Stimulated activated CD8-positive, alpha-beta memory T cell treated with anti-CD3 and anti-CD28 coated beads, Interleukin-7, amount 100 ng/mL, for 24 hours (primary cell): Measurements from ENCODE around the gene MED15.
"Not testable (repeated sequence)": the region's sequence is repeated elsewhere in the genome, so short reads cannot be mapped to it uniquely, and the experiment has no call there.

Experiments
- DNase-seq: peaks from one replicate; pipeline ENCODE4 v3.0.0-alpha.2; 2020; ENCODE audit warnings: low read depth

Gene MED15

GRCh38 chr22:20584029-20584871 is 76.8 kb downstream of the MED15 start:
- no peak for DNase-seq

- DNase-seq = no peak
These were observed 77.6 kb downstream of the MED15 start for GRCh38 chr22:20584872-20585638.

DNA sequence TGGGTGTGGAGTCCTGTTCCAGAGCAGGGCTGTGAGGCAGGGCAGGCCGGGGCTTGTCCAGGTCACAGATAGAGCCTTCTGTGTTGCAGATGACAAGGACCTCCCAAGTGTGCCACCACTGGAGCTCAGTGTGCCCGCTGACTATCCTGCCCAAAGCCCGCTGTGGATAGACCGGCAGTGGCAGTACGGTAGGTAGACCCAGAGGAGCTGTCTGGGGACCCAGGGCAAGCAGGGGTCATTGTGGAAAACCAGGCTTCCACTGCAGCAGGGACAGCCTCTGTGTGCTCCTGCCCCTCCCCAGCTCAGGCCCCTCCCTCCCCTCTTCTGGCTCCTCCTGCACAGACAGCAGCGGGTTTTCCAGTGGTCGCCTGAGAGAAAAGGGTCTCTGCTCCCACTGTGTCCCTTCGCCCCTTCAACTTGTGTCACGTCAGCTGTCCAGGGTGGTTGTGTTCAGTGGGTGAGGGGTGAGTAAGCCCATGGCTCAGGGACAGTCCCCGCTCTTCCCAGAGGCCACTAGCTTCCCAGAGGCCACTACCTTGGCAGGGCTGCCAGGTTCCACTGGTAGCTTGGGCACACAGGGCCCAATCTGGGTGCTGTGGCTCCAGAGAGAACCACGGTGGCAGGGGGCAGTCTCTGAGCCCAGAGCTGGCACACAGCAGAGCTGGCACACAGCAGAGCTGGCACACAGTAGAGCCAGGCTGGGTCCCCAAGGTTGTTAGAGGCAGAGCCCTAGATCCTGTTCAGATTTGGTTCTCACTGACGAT is 78.4 kb downstream of the MED15 start:
- no peak for DNase-seq

GRCh38 chr22:20586403-20586745 is 79.0 kb downstream of the MED15 start:
- DNase-seq = no peak

- no peak for DNase-seq
These were observed 80.0 kb downstream of the MED15 start for GRCh38 chr22:20587206-20587958.

GRCh38 chr22:20588092-20588842 is 80.9 kb downstream of the MED15 start:
- no peak for DNase-seq

DNA sequence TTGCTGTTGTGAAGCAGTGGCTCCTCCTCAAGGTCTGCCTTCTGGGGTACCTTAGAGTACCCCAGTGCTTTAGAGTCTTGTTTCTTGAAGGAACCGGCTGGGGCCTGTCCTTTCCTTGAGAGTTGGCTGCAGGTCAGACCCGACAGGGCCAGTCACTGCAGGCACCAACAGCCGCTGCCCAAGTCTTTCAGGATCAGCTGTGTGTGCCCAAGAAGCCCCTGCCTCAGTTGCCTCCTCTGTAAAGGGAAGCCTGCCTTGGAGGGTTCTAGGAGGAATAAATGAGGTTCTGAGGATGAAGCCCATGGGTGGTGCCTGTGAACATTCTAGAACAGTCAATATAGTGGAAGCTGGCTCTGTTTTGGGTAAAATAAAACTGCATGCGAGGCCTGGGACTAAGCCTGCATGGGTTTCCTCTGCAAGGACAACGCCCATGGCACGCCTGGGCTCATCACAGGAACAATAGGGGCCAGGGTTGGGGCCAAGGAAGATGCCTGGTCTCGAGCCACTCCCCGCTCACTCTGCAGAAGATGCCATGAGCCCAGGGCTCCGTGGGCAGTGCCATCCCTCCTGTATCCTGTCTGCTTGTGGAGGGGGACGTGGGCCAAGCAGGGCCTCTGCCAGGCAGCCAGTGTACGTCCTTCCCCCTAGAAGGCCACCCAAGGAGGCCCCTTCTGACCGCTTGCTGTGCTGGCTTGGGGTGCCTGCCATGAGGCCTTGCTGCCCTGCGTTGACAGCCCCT is 81.6 kb downstream of the MED15 start:
- DNase-seq = no peak

- no peak for DNase-seq
These were observed 82.4 kb downstream of the MED15 start for GRCh38 chr22:20589614-20590476.

GRCh38 chr22:20590477-20591294 is 83.3 kb downstream of the MED15 start:
- DNase-seq = no peak

DNA sequence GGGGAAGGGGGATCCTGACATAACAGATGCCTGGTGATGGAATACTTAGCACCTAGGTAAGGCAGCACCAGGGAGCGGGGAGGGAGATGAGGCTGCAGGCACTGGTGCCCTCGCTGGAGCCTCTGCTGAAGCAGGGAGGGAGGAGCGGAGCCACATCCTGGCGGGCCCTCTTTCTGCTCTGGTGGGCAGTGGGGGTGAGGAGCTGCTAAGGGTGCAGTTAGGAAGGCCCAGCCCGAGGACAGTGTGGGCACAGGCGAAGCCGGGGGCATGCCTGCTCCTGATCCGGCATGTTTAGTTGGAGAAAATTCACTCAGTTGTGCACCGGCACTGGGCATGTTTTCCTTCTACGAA is 83.9 kb downstream of the MED15 start:
- no peak for DNase-seq

DNA sequence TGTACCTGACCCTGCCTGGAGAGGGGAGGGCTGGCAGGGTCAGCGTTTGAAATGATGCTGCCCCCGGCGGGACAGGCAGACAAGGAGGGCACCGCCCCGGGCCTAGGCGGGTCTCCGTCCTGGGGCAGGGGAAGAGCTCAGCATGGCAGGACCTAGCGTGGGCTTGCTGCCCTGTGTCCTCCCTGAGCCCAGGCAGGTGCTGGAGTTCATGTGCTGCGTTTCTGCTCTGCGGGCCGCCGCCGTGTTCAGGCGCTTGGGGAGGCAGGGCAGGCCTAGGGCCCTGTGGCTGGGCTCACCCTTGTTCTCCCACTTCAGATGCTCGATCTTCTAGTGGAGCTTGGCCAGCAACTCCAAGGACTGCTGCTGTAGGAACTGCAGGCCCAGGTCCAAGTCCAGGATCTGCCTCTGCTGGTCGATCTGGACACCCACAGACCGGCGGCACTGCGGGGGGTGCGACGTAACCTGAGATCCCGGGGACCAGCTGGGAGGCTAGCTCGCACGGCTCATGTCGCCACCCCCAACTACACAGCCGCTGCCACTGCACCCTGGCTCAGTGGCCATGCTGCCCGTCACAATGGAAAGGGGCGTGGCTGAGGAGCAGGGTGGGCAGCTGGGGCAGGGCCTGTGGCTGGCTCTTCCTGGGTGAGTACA is 84.4 kb downstream of the MED15 start:
- no peak for DNase-seq

DNA sequence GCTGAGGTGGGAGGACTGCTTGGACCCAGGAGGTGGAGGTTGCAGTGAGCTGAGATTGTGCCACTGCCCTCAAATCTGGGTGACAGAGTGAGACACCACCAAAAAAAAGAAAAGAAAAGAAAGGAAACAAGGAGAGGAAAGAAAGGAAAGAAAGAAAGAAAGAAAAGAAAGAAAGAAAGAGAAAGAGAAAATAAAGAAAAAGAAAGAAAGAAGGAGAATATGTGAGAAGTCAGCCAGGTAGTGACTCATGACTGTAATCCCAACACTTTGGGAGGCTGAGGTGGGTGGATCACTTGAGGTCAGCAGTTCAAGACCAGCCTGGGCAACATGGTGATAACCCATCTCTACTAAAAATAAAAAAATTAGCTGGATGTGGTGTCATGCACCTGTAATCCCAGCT is 86.6 kb downstream of the MED15 start:
- not testable (repeated sequence) for DNase-seq

- DNase-seq = not testable (repeated sequence)
These were observed 87.1 kb downstream of the MED15 start for GRCh38 chr22:20594486-20594885.

GRCh38 chr22:20595461-20595860 is 88.1 kb downstream of the MED15 start:
- DNase-seq = no peak

- DNase-seq = no peak
These were observed 91.7 kb downstream of the MED15 start for GRCh38 chr22:20599117-20599516.

- no peak for DNase-seq
These were observed 92.8 kb downstream of the MED15 start for GRCh38 chr22:20600137-20600673.

GRCh38 chr22:20601308-20601707 is 93.9 kb downstream of the MED15 start:
- no peak for DNase-seq

- DNase-seq = no peak
These were observed 95.3 kb downstream of the MED15 start for GRCh38 chr22:20602609-20603164.
